VCaP (cell line): ENCODE measurements around the gene SPDYC.

Experiments
- H3K27ac ChIP-seq: fragments of 450-650 bp; 2 replicates; pipeline ENCODE4 v1.5.1; 2017
- CTCF ChIP-seq: fragments of 450-650 bp; conservative IDR thresholded peaks from 2 replicates; pipeline ENCODE4 v1.5.1; 2017; ENCODE audit warnings: mild to moderate bottlenecking, moderate library complexity

Gene SPDYC

GRCh38 chr11:65185869-65186341 is 15.9 kb downstream of the SPDYC start:
- peak; percentile 33 for TF ChIP-seq CTCF
- H3K27ac ChIP-seq: no peak overlapping the region

GRCh38 chr11:65186701-65187100 is 16.7 kb downstream of the SPDYC start:
- no peak for TF ChIP-seq CTCF
- H3K27ac ChIP-seq: no peak overlapping the region

GRCh38 chr11:65187146-65187675 is 17.2 kb downstream of the SPDYC start:
- no peak overlapping the region for H3K27ac ChIP-seq
- TF ChIP-seq CTCF: no peak

GRCh38 chr11:65187971-65188461 is 18.0 kb downstream of the SPDYC start:
- no peak for TF ChIP-seq CTCF

GRCh38 chr11:65188486-65188885 is 18.5 kb downstream of the SPDYC start:
- no peak overlapping the region for H3K27ac ChIP-seq
- no peak for TF ChIP-seq CTCF

More at GRCh38 chr11:65187971-65188461, 18.0 kb downstream of the SPDYC start:
- H3K27ac ChIP-seq: no peak overlapping the region

GRCh38 chr11:65189191-65189590 is 19.2 kb downstream of the SPDYC start:
- H3K27ac ChIP-seq: no peak overlapping the region
- no peak for TF ChIP-seq CTCF

- H3K27ac ChIP-seq: no peak overlapping the region
- no peak for TF ChIP-seq CTCF
Measured at GRCh38 chr11:65194564-65194963, 24.5 kb downstream of the SPDYC start.
